Measurements from ENCODE around the gene SLC39A11.

The SLC39A11 gene

DNA sequence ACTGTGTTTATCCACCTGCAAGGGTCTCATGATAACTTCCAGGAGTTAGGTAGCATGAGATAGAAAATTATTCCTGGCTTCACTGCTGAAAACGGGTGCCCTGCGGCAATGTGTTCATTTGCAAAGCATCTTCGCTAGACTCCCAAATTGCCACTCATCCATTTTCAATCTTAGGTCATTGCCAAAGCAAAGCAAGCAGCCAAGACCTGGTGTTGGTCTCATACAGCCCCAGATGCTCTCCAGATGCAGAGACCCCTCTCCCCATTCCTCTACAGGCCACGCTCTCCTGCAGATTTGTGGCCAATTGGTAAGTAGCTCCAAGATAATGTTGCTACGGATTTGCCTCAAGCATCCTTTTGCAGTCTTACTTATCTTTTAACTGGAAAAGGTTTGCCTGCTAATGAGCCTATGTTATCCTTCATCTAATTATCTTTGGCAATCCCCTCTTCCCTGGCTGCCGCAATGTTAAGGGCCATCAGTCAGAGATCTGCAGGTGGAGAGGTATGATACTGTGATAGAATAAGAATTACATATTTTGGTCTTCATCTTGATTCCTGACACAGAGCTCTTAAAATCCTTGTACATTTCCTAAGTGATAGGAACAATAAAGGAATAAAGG is 222.0 kb downstream of the SLC39A11 start:
- no peak for DNase-seq (ENCODE audit: low read depth in 2 of 2)

- no peak for DNase-seq (ENCODE audit: low read depth in 2 of 2)
Measured at GRCh38 chr17:72869630-72870029, 222.9 kb downstream of the SLC39A11 start.

DNA sequence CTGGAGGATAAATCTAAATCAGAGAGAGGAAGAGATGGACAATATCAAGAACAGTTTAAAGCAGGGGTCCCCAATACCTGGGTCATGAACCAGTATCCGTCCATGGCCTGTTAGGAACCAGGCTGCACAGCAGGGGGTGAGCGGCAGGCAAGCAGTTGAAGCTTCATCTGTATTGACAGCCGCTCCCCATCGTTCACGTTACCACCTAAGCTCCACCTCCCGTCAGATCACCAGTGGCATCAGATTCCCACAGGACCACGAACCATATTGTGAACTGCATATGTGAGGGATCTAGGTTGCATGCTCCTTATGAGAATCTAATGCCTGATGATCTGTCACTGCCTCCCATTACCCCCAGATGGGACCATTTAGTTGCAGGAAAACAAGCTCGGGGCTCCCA is 226.5 kb downstream of the SLC39A11 start:
- no peak for DNase-seq (ENCODE audit: low read depth in 2 of 2)

DNA sequence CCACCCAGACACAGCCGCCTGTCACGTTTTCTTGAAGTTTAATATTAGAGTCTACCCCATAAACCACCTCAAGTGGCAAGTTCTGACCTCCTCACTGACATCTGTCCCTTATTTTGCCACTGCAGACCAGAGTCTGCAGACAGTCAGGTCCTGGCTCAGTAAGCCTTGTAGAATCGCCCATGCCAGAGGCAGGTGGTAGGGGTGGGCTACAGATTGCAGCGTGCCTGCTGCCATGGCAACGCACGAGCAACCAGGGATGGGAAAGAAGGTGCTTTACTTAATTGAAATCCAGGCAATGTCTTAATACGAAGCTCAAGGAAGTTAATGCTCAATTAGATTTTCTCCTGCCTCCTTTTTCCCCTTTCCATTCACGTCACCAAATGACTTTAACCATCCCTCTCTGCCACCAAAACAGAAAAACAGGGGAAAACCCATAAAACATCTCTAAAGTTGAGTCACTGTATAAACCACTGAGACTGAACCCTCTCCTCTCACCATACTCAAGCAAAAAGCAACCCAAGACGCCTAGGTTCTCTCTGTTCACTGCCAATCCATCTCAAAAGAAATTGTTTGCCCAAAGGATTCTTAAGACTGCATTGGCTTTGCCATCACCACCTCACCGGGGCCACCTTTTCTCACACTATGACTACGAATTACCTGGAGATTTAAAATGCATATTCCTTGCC is 228.8 kb downstream of the SLC39A11 start:
- no peak for DNase-seq (ENCODE audit: low read depth in 2 of 2)

DNA sequence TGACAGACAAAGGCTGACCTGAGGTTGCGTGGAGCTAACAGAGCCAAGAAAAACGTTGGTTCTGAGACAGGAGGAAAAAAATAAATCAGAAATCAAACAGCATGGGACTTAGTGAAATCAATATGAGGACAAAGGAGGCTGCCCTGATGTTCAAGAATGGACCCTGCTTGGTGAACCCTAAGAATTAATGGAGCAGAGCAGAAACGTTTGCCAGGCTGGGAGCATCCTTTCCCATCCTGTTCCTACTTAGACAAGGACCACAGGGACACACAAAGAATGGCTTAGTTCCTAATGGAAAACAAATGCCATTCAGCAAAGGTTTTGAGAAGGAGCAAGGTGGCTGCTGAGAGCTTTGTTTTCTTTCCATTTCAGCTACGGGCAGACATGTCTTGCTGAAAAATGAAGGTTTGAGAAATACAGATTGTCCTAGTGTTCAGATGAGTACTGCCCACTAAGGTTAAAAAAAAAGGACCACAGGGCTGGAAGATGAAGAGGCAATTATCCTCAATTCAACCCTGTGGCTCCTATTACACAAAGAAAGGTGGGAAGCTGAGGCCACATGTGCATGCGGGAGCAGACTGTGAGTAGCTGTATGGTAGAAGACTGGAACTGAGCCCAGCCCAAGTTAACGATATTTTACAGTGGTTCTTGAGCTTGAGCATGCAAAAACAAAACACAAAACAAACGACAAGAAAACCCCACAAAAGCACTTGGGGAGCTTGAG is 230.1 kb downstream of the SLC39A11 start:
- DNase-seq (ENCODE audit: low read depth in 2 of 2), result no peak

- DNase-seq (ENCODE audit: low read depth in 2 of 2), result no peak
Measured at GRCh38 chr17:72861811-72862210, 230.7 kb downstream of the SLC39A11 start.

GRCh38 chr17:72860778-72861177 is 231.7 kb downstream of the SLC39A11 start:
- no peak for DNase-seq (ENCODE audit: low read depth in 2 of 2)

DNA sequence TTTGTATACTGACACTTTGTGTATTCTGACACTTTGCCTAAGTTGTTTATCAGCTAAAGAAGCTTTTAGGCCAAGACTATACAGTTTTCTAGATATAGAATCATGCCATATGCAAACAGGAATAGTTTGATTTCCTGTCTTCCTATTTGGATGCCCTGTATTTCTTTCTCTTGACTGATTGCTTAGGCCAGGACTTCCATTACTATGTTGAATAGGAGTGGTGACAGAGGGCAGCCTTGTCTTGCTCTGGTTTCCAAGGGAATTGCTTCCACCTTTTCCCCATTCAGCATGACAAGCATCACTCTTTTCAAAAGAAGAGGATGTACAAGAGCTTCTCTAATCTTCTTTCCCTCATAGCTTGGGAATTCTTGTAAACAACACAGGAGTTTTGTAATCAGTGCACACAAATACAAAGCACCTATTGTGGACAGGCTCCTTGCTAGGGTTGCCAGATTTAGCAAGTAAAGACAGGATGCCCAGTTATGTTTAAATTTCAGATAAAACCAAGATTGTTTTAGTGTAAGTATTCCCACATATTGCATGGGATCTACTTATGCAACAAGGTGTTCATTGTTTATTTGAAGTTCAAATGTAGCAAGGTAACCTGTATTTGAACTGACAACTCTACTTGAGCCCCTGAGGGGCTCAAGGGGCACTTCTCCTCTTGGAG is 233.5 kb downstream of the SLC39A11 start:
- DNase-seq (ENCODE audit: low read depth in 2 of 2), result no peak

DNA sequence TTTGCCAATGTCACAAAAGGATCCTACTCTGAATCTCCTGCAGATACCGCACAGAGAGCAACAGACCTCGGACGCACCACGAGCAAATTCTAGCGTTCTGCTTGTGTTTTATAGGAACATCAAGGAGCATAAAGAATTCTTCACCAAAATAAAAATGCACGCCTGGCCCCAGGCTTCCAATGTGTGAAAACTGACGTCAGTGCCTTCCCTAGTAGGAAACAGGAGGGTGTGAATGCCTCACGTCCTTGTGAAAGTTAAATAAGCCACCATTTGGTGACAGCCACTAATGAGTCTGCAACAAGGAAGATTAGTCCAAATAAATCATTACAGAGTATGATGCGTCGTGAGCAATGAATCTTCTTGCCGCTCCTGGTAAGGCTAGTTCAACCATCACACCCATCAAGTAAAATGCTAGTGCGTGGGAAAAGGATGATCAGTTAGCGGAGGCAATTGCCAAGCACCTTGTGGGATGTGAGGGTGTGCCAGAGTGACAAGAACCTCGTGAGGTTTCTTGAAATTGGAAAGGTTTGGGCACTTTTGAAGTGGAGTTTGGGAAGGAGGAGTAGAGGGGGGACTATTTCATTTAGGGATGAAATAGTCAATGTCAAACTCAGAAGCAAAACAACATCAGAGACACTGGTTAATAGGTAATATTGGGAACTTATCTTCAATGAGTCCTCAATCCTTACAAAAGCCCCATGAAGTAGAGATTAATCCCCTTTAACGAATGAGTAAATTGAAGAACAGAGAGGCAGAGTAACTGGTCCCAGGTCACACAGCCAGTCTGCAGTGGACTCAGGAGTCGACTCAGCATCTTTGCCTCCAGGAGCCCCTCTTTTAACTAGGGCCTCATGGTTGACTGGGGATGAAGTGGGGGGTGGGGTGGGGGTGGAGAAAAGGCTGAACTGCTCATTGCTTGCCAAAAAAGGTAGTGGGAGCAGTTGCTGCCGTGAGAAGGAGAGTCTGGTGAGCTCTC is 238.8 kb downstream of the SLC39A11 start:
- no peak for DNase-seq (ENCODE audit: low read depth in 2 of 2)

DNA sequence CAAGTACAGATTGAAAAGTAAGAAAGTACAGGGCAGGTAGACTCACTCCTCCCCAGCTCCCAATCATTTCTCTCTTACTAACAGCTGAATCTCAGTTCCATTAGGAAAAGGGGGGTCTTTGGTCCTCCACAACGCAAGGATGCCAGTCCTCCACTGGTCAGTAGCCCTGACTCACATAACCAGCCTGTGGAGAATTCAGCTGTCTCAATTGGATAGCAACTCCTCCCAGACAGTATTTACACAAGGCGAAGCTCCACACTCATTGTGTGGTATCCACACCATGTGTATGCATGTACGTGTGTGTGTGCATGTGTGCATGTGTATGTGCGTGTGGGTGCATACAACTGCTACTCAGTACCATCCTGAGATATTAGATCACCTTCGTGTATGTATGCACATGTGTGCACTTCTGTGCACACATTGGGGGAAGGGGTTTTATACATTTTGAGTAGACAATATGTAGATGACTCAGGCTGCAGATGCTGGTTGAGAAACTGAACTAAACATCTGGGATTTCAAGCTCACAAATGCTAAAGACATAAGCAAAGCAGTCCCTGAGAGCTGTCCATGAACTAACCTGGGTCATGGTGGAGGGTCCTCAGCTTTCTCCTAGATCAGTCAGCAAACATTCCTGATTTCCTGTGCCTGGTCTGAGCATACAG is 240.1 kb downstream of the SLC39A11 start:
- no peak for DNase-seq (ENCODE audit: low read depth in 2 of 2)

- DNase-seq (ENCODE audit: low read depth in 2 of 2), result no peak
Measured at GRCh38 chr17:72850410-72851118, 241.9 kb downstream of the SLC39A11 start.

- no peak for DNase-seq (ENCODE audit: low read depth in 2 of 2)
Measured at GRCh38 chr17:72846399-72846798, 246.1 kb downstream of the SLC39A11 start.

- no peak for DNase-seq (ENCODE audit: low read depth in 2 of 2)
Measured at GRCh38 chr17:72843591-72843990, 248.9 kb downstream of the SLC39A11 start.

DNA sequence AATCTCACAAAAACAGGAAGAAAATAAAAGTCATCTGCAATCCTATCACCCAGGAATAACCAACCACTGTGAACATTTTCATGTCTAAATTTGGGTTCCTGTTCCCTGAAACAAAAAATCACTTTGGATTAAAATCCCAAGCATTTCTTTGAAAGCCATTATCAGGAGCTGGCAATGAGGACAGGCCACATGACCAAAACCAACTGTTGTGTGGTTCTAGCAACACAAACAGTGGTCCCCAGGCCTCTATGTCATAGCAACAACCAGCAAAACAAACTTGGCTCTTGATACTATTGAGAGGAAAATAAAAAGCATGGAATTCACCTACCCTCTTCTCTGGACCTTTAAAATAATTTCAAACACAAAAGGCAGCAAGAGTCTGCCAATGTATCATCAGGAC is 252.5 kb downstream of the SLC39A11 start:
- no peak for DNase-seq (ENCODE audit: low read depth in 2 of 2)

GRCh38 chr17:72839131-72839725 is 253.3 kb downstream of the SLC39A11 start:
- DNase-seq (ENCODE audit: low read depth in 2 of 2), result no peak

- DNase-seq (ENCODE audit: low read depth in 2 of 2), result no peak
Measured at GRCh38 chr17:72838581-72838980, 253.9 kb downstream of the SLC39A11 start.

- DNase-seq (ENCODE audit: low read depth in 2 of 2), result no peak
Measured at GRCh38 chr17:72838068-72838467, 254.4 kb downstream of the SLC39A11 start.

DNA sequence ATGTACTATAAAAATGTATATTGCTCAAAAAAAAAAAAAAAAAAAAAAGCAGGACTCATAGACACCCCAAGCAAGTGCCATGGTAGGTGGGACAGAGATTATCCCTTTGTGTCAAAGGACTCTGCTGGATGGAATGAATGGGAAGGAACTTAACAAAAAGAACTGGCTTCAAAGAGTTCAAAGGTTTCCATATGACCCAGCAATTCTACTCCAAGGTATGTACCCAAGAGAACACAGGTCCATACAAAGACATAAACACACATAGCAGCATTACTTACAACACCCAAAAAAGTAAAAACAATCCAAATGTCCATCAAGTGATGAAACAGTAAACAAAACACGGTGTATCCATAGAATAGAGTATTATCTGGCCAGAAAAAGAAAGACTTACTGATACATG is 255.2 kb downstream of the SLC39A11 start:
- DNase-seq (ENCODE audit: low read depth in 2 of 2), result no peak

- no peak for DNase-seq (ENCODE audit: low read depth in 2 of 2)
Measured at GRCh38 chr17:72833128-72833765, 259.2 kb downstream of the SLC39A11 start.

Data from stimulated activated CD8-positive, alpha-beta memory T cell treated with anti-CD3 and anti-CD28 coated beads, Interleukin-2, amount 100 ng/mL, for 48 hours (primary cell).